Ascending aorta (tissue), 2 donors: Measurements from ENCODE around the gene ARHGEF28. TPM values are rescaled to one million over a fixed set of nuclear protein-coding genes. Genes with fewer than 3 reads are reported as not detected.

Experiments
- DNase-seq, 2 donors: peaks; one replicate each; pipeline ENCODE4 v3.0.0-alpha.2; 2019; ENCODE audit warnings: low spot score in 2 of 2
- H3K27ac ChIP-seq, 2 donors: fragments of 200-600 bp; sonication (generic); one replicate each; pipeline ENCODE4 v1.5.1; 2016 to 2017; ENCODE audit warnings: mild to moderate bottlenecking in 1 of 2
- H3K27me3 ChIP-seq: fragments of 200-600 bp; sonication (generic); one replicate; pipeline ENCODE4 v1.5.1; 2017
- H3K36me3 ChIP-seq, 2 donors: fragments of 200-600 bp; sonication (generic); one replicate each; pipeline ENCODE4 v1.5.1; 2016
- H3K4me1 ChIP-seq, 2 donors: fragments of 200-600 bp; sonication (generic); one replicate each; pipeline ENCODE4 v1.5.1; 2016 to 2017; ENCODE audit warnings: mild to moderate bottlenecking in 1 of 2
- H3K4me3 ChIP-seq, 2 donors: fragments of 200-600 bp; sonication (generic); one replicate each; pipeline ENCODE4 v1.5.1; 2016 to 2017; ENCODE audit warnings: mild to moderate bottlenecking in 1 of 2
- H3K9me3 ChIP-seq, 2 donors: fragments of 200-600 bp; sonication (generic); one replicate each; pipeline ENCODE4 v1.5.1; 2016
- intact Hi-C: fragments of 100-400 bp; cut with DNase I; formaldehyde crosslinking; loops from one replicate; pipeline ENCODE4 v1.15.1; 2023
- total RNA-seq: library from RNA; depleted of rRNA; stranded (reverse); fragments of >200 nt; gene quantifications from one replicate; pipeline ENCODE4 v1.1.0, GENCODE V29; 2016
- TF ChIP-seq, protein P1 (sequence below), 3 experiments: fragments of 200-600 bp in 2 of 3; fragments of 450-650 bp in 1 of 3; sonication (generic) in 2 of 3; IDR thresholded peaks; one replicate each; pipeline ENCODE4 v1.5.1; 2016 to 2019; ENCODE audit warnings: antibody characterized with exemption in 3 of 3, mild to moderate bottlenecking in 1 of 3, moderate library complexity in 1 of 3

The ARHGEF28 gene
- total RNA-seq, 1 donor from 2014 or later = 15.1 TPM

DNA sequence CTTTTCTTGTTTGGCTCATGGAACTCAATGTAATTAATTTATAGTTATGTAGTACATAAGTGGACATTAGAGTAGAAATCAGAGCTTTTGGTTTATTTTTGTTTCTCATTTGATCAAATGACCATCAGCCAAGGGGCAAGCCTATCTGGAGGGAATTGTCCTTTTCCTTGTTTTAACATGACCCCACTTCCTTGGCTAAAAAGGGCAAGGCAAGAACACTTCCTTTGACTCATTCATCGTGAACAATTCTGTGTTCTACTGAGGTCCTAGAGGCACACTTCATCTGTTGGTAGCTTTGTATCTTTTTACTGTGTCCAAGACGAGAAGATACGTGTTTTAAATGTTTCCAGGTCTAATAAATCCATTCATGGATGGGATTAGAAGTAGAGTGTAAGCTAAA is 148.9 kb downstream of the ARHGEF28 start:
- peaks cover 0 to 14% of the 10 kb centered on the region in 2 donors for H3K36me3 ChIP-seq
- H3K27ac ChIP-seq = no peak overlapping the region
- H3K4me1 ChIP-seq = peaks cover 0 to 6% of the 10 kb centered on the region in 2 donors
- no peak for DNase-seq
- intact Hi-C loops = no loop called here
- no peaks in the 10 kb centered on the region for H3K9me3 ChIP-seq
- no peaks in the 10 kb centered on the region for H3K27me3 ChIP-seq
- TF ChIP-seq, protein P1, sequence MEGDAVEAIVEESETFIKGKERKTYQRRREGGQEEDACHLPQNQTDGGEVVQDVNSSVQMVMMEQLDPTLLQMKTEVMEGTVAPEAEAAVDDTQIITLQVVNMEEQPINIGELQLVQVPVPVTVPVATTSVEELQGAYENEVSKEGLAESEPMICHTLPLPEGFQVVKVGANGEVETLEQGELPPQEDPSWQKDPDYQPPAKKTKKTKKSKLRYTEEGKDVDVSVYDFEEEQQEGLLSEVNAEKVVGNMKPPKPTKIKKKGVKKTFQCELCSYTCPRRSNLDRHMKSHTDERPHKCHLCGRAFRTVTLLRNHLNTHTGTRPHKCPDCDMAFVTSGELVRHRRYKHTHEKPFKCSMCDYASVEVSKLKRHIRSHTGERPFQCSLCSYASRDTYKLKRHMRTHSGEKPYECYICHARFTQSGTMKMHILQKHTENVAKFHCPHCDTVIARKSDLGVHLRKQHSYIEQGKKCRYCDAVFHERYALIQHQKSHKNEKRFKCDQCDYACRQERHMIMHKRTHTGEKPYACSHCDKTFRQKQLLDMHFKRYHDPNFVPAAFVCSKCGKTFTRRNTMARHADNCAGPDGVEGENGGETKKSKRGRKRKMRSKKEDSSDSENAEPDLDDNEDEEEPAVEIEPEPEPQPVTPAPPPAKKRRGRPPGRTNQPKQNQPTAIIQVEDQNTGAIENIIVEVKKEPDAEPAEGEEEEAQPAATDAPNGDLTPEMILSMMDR (IDR thresholded peaks at IDR 0.05) = no peak
- H3K4me3 ChIP-seq = no peak overlapping the region

DNA sequence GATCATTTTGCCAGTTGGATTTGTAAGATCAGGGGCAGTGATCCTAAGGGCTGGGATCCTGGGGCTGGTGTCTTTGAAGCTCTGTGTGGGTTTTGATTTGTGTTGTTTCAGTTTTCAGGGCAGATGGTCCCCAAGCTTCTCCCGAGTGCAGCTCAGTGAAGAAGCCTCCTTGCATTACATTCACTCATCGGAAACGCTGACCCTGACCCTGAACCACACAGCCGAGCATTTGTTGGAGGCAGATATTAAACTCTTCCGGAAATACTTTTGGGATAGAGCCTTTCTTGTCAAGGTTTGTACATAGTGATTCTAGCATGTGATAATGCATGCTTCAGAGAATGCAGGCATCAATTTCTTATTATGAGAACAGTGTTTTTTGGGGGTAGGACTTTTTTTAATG is 150.4 kb downstream of the ARHGEF28 start:
- Histone ChIP-seq H3K9me3 (no peaks in the 10 kb centered on the region), H3K4me1 (no peaks in the 10 kb centered on the region), H3K36me3 (peaks cover 0 to 25% of the 10 kb centered on the region in 2 donors), H3K4me3 (no peak overlapping the region), H3K27me3 (no peaks in the 10 kb centered on the region), H3K27ac (no peak overlapping the region)
- TF ChIP-seq, protein P1 (IDR thresholded peaks at IDR 0.05) = no peak
- no peak for DNase-seq
- intact Hi-C loops = no loop called here

DNA sequence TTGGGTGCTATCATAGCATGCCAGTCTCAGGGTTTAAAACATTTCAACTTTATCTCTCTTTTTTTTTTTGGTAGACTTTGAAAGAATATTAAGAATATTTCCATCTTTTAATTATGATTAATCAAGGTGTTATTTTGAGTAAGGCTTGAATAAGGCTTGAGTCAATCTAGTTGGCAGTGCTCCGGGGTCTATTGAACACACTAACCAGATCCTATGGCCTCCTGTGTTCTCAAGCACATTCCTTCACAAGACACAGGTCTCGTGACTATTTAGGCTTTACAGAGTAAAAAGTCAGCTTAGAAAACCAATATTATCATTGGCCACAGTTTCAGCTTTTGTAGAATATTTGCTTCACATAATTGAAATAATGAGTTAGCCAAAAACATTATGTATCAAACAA is 151.2 kb downstream of the ARHGEF28 start:
- Histone ChIP-seq H3K4me3 (no peak overlapping the region), H3K27ac (no peak overlapping the region), H3K4me1 (no peaks in the 10 kb centered on the region), H3K9me3 (no peaks in the 10 kb centered on the region), H3K27me3 (no peaks in the 10 kb centered on the region), H3K36me3 (peaks cover 0 to 29% of the 10 kb centered on the region in 2 donors)
- intact Hi-C loops = no loop called here
- TF ChIP-seq, protein P1 (IDR thresholded peaks at IDR 0.05) = no peak
- no peak for DNase-seq

DNA sequence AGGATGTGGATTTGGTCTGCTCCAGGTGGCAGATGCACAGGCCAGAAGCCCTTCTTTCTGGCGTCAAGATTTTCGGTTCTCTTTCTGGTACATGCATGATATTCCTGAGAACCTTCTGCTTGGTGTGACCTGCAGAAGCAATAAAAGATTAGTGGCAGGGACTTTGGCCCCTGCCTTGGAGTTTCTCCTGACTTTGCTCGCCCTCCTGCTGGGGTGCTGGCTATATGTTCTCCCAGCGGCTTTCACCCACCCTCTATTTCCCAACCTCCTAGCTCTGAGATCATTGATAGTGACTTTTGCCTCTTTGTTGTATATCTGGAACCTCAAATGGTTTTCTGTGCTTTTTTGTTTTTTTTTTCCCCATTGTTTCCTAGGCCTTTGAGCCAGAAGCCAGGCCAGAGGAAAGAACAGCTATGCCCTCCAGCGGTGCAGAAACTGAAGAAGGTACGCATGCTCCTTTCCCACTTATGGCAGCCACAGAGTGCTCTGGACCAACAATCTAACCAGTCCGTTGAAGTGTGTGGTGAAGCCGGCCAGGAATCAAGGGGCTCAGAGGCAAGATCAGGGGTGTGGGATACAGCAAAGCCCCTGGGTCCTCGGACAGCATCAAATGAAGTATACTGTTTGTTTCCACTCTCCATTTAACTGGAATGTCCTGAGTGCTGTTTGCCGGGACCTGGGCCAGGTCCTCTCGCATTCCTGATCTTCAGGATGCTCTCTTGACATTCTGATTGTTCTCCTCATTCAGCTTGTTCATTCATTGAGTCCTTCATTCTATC is 154.5 kb downstream of the ARHGEF28 start:
- no peak for DNase-seq
- intact Hi-C loops = no loop called here
- Histone ChIP-seq H3K9me3 (no peaks in the 10 kb centered on the region), H3K36me3 (peaks cover 0 to 29% of the 10 kb centered on the region in 2 donors), H3K4me1 (no peaks in the 10 kb centered on the region), H3K4me3 (no peak overlapping the region), H3K27me3 (no peaks in the 10 kb centered on the region), H3K27ac (no peak overlapping the region)
- TF ChIP-seq, protein P1 (IDR thresholded peaks at IDR 0.05) = no peak

DNA sequence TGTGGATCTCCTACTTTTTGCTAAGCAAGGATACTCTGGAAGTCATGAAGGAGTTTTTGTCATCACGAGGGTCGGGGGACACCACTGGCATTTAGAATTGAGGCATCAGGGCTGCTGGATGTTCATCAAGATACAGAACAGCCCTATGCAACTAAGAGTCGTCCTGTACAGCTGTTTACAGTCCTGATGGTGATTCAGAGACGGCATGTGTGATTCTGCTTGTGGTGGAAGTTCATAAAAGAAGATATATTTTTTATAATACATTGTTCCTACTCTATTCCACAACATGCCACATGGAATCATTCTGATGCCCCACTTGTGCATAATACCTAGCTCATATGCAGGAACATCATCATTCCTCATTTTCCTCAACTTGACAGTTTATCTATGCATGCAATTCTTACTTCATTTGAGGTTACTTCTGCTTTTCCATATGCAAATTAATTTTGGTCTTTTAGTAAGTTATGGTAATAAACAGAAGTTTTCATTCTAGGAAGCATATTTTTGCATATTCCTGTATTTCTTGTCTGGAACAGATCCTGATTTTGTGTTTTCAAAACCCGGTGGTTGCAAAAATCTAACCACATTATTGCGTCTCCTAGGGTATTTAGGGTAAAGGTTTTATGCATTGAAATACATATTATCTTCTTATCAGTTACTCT is 155.2 kb downstream of the ARHGEF28 start:
- TF ChIP-seq, protein P1 (IDR thresholded peaks at IDR 0.05) = no peak
- H3K4me1 ChIP-seq = no peaks in the 10 kb centered on the region
- intact Hi-C loops = no loop called here
- no peak for DNase-seq
- peaks cover 0 to 29% of the 10 kb centered on the region in 2 donors for H3K36me3 ChIP-seq
- H3K9me3 ChIP-seq = no peaks in the 10 kb centered on the region
- no peak overlapping the region for H3K27ac ChIP-seq
- no peak overlapping the region for H3K4me3 ChIP-seq
- H3K27me3 ChIP-seq = no peaks in the 10 kb centered on the region
